H9 (cell line): ENCODE data around the gene VSX1. TPM values are rescaled to one million over a fixed set of nuclear protein-coding genes. Genes with fewer than 3 reads are reported as not detected.

Experiments used
- DNase-seq: peaks from one replicate; pipeline ENCODE4 v3.0.0-alpha.2; 2017
- H2AFZ ChIP-seq: one replicate; pipeline ENCODE4 v1.6.1; 2013; ENCODE audit warnings: mild to moderate bottlenecking, low read length, control low read depth, moderate library complexity
- H2AK5ac ChIP-seq: 2 replicates; pipeline ENCODE4 v1.6.1; 2013; ENCODE audit warnings: low read length, control low read depth, mixed read lengths; ENCODE audit not compliant: insufficient read length
- H2BK120ac ChIP-seq: one replicate; pipeline ENCODE4 v1.6.1; 2013; ENCODE audit warnings: low read depth, mild to moderate bottlenecking, low read length, control low read depth, inconsistent platforms; ENCODE audit not compliant: poor library complexity, severe bottlenecking
- H2BK12ac ChIP-seq: 2 replicates; pipeline ENCODE4 v1.6.1; 2013; ENCODE audit warnings: low read length, control low read depth, mixed read lengths, low read depth; ENCODE audit not compliant: insufficient read length
- H2BK15ac ChIP-seq: 2 replicates; pipeline ENCODE4 v1.6.1; 2013; ENCODE audit warnings: low read depth, low read length, control low read depth
- H2BK20ac ChIP-seq: one replicate; pipeline ENCODE4 v1.6.1; 2013; ENCODE audit warnings: low read depth, mild to moderate bottlenecking, low read length, control low read depth, inconsistent platforms; ENCODE audit not compliant: poor library complexity, severe bottlenecking
- H2BK5ac ChIP-seq: 2 replicates; pipeline ENCODE4 v1.6.1; 2013; ENCODE audit warnings: low read length, control low read depth, mixed read lengths; ENCODE audit not compliant: insufficient read length
- H3K14ac ChIP-seq: 2 replicates; pipeline ENCODE4 v1.6.1; 2013; ENCODE audit warnings: low read length, control low read depth; ENCODE audit not compliant: insufficient read depth
- H3K18ac ChIP-seq: 2 replicates; pipeline ENCODE4 v1.6.1; 2013; ENCODE audit warnings: low read depth, mild to moderate bottlenecking, mixed read lengths, low read length, control low read depth; ENCODE audit not compliant: insufficient read length
- H3K23ac ChIP-seq: 2 replicates; pipeline ENCODE4 v1.6.1; 2013; ENCODE audit warnings: low read length, control low read depth, mixed read lengths, low read depth; ENCODE audit not compliant: insufficient read length
- H3K23me2 ChIP-seq: 2 replicates; pipeline ENCODE4 v1.6.1; 2013; ENCODE audit warnings: low read depth, mild to moderate bottlenecking, mixed read lengths, low read length, control low read depth; ENCODE audit not compliant: insufficient read length, poor library complexity, severe bottlenecking
- H3K27ac ChIP-seq: 2 replicates; pipeline ENCODE4 v1.5.1; 2013; ENCODE audit warnings: low read length, control low read depth, mixed read lengths, low read depth; ENCODE audit not compliant: insufficient read length
- H3K27me3 ChIP-seq: 2 replicates; pipeline ENCODE4 v1.6.1; 2013; ENCODE audit warnings: low read length, control low read depth, inconsistent platforms; ENCODE audit not compliant: insufficient read depth
- H3K4ac ChIP-seq: 2 replicates; pipeline ENCODE4 v1.6.1; 2013; ENCODE audit warnings: low read depth, mild to moderate bottlenecking, control low read depth, inconsistent platforms, low read length, moderate library complexity
- H3K4me1 ChIP-seq: 2 replicates; pipeline ENCODE4 v1.6.1; 2013; ENCODE audit warnings: low read length, control low read depth, inconsistent platforms; ENCODE audit not compliant: insufficient read depth
- H3K4me2 ChIP-seq: 2 replicates; pipeline ENCODE4 v1.6.1; 2013; ENCODE audit warnings: low read length, control low read depth, mixed read lengths; ENCODE audit not compliant: insufficient read length, insufficient read depth
- H3K56ac ChIP-seq: 2 replicates; pipeline ENCODE4 v1.6.1; 2013; ENCODE audit warnings: low read depth, mild to moderate bottlenecking, mixed read lengths, low read length, control low read depth; ENCODE audit not compliant: insufficient read length
- H3K79me1 ChIP-seq: 2 replicates; pipeline ENCODE4 v1.6.1; 2013; ENCODE audit warnings: low read depth, mild to moderate bottlenecking, moderate library complexity, low read length, control low read depth, inconsistent platforms; ENCODE audit not compliant: insufficient read depth, poor library complexity, severe bottlenecking
- H3K79me2 ChIP-seq: 2 replicates; pipeline ENCODE4 v1.6.1; 2013; ENCODE audit warnings: low read length, control low read depth, inconsistent platforms; ENCODE audit not compliant: insufficient read depth
- H3K9ac ChIP-seq: 2 replicates; pipeline ENCODE4 v1.6.1; 2013; ENCODE audit warnings: low read length, control low read depth, mixed read lengths; ENCODE audit not compliant: insufficient read length; ENCODE audit errors: extremely low read depth
- H3K9me3 ChIP-seq: one replicate; pipeline ENCODE4 v1.6.1; 2013; ENCODE audit warnings: low read depth, low read length, inconsistent platforms; ENCODE audit not compliant: control insufficient read depth
- H3T11ph ChIP-seq: one replicate; pipeline ENCODE4 v1.6.1; 2013; ENCODE audit warnings: mild to moderate bottlenecking, low read length, control low read depth, inconsistent platforms
- H4K20me1 ChIP-seq: one replicate; pipeline ENCODE4 v1.6.1; 2013; ENCODE audit not compliant: control insufficient read depth, insufficient read length, insufficient read depth
- H4K5ac ChIP-seq: 2 replicates; pipeline ENCODE4 v1.6.1; 2013; ENCODE audit warnings: low read depth, mild to moderate bottlenecking, mixed read lengths, low read length, control low read depth; ENCODE audit not compliant: insufficient read length
- H4K8ac ChIP-seq: replicated peaks from 2 replicates; pipeline ENCODE4 v1.6.1; 2013; ENCODE audit warnings: low read length, control low read depth, mixed read lengths, low read depth; ENCODE audit not compliant: insufficient read length
- H4K91ac ChIP-seq: 2 replicates; pipeline ENCODE4 v1.6.1; 2013; ENCODE audit warnings: low read depth, mild to moderate bottlenecking, moderate library complexity, mixed read lengths, low read length, control low read depth; ENCODE audit not compliant: insufficient read length
- H3K27ac Mint-ChIP-seq, 3 experiments: 2 replicates in 2 of 3; 3 replicates in 1 of 3; pipeline ENCODE4 v1.8.0; 2020 to 2021; ENCODE audit warnings: mixed read lengths in 3 of 3, mild to moderate bottlenecking in 1 of 3, moderate library complexity in 1 of 3
- H3K27me3 Mint-ChIP-seq: 2 replicates; pipeline ENCODE4 v1.8.0; 2021; ENCODE audit warnings: low read depth, mild to moderate bottlenecking, moderate library complexity, mixed read lengths
- H3K36me3 Mint-ChIP-seq, 3 experiments: 2 replicates in 2 of 3; 3 replicates in 1 of 3; pipeline ENCODE4 v1.8.0; 2020 to 2021; ENCODE audit warnings: low read depth in 3 of 3, mixed read lengths in 3 of 3; ENCODE audit not compliant: insufficient read depth in 1 of 3
- H3K4me1 Mint-ChIP-seq, 2 experiments: 2 replicates each; pipeline ENCODE4 v1.8.0; 2020; ENCODE audit warnings: mixed read lengths in 2 of 2
- H3K4me3 Mint-ChIP-seq, 2 experiments: 2 replicates in 1 of 2; 3 replicates in 1 of 2; pipeline ENCODE4 v1.8.0; 2020 to 2021; ENCODE audit warnings: mild to moderate bottlenecking in 2 of 2, mixed read lengths in 2 of 2, moderate library complexity in 1 of 2
- H3K9me3 Mint-ChIP-seq, 2 experiments: 2 replicates in 1 of 2; 3 replicates in 1 of 2; pipeline ENCODE4 v1.8.0; 2020; ENCODE audit warnings: mild to moderate bottlenecking in 2 of 2, mixed read lengths in 2 of 2, moderate library complexity in 1 of 2
- WGBS: extraction: QIAGEN DNeasy Blood & Tissue Kit; methylation state at CpG from one replicate; pipeline ENCODE4 v1.1.7; 2013; ENCODE audit warnings: missing lambda C conversion rate, low lambda C conversion rate, mixed read lengths; ENCODE audit not compliant: insufficient read length; ENCODE audit errors: extremely low coverage; 5-methylcytosine and 5-hydroxymethylcytosine counted together
- total RNA-seq: library from RNA; stranded (reverse); gene quantifications from 2 replicates; pipeline ENCODE4 v1.2.1, GENCODE V29; 2021
- TF ChIP-seq, protein P1 (sequence below): fragments of 200-600 bp; sonication (generic); conservative IDR thresholded peaks from 3 replicates; pipeline ENCODE4 v1.8.0; 2021; ENCODE audit warnings: antibody characterized with exemption, mild to moderate bottlenecking

Gene VSX1
- total RNA-seq, 1 experiment from 2014 or later, result not detected

DNA sequence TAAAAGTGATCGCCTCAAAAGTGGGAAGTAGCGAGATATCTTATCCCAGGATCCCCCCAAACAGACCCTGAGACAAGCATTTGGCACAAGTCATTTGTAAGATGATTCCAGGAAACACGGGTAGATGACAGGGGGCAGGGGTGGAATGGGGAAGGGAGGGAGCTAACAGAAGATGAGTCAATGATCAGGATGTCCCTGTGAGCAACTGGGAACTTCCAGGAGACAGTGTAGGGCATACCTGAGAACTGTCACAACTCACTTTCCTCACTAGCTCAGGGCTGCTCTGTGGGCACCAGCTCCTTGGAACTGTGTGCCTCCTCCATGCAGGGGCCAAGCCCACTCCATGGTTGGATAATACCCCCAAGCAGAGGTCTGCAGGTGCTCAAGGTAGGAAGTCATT, 38.5 kb upstream of the VSX1 start:
- H3K27ac Mint-ChIP-seq, result no peak overlapping the region
- WGBS, result no CpG with 5 or more reads among the region's 3 CpGs
- H3K4ac ChIP-seq, result no peak overlapping the region

More for the DNA sequence above, 38.5 kb upstream of the VSX1 start:
- H3K4me2 ChIP-seq, result no peak overlapping the region
- H3K4me1 Mint-ChIP-seq, result peaks cover 0 to 2% of the 10 kb centered on the region in 2 experiments; a peak in 3 of 4 replicates
- no peak overlapping the region for H3K18ac ChIP-seq
- no peaks in the 10 kb centered on the region for H3K9me3 ChIP-seq
- no peaks in the 10 kb centered on the region for H3K79me1 ChIP-seq
- no peak overlapping the region for H3K56ac ChIP-seq
- no peak overlapping the region for H4K91ac ChIP-seq
- no peak overlapping the region for H3T11ph ChIP-seq
- H3K79me2 ChIP-seq, result no peaks in the 10 kb centered on the region
- H3K27ac ChIP-seq, result no peak overlapping the region
- no peak overlapping the region for H3K9ac ChIP-seq
- no peak overlapping the region for H3K14ac ChIP-seq
- H3K9me3 Mint-ChIP-seq, result no peaks in the 10 kb centered on the region
- no peak overlapping the region for H2BK20ac ChIP-seq
- H2BK15ac ChIP-seq, result no peak overlapping the region
- no peaks in the 10 kb centered on the region for H3K36me3 Mint-ChIP-seq
- H3K4me1 ChIP-seq, result no peaks in the 10 kb centered on the region
- DNase-seq, result no peak
- no peak overlapping the region for H2BK5ac ChIP-seq
- H2BK120ac ChIP-seq, result no peak overlapping the region
- peaks cover 9% of the 10 kb centered on the region for H3K27me3 Mint-ChIP-seq
- TF ChIP-seq, protein P1, sequence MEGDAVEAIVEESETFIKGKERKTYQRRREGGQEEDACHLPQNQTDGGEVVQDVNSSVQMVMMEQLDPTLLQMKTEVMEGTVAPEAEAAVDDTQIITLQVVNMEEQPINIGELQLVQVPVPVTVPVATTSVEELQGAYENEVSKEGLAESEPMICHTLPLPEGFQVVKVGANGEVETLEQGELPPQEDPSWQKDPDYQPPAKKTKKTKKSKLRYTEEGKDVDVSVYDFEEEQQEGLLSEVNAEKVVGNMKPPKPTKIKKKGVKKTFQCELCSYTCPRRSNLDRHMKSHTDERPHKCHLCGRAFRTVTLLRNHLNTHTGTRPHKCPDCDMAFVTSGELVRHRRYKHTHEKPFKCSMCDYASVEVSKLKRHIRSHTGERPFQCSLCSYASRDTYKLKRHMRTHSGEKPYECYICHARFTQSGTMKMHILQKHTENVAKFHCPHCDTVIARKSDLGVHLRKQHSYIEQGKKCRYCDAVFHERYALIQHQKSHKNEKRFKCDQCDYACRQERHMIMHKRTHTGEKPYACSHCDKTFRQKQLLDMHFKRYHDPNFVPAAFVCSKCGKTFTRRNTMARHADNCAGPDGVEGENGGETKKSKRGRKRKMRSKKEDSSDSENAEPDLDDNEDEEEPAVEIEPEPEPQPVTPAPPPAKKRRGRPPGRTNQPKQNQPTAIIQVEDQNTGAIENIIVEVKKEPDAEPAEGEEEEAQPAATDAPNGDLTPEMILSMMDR, result no peak
- no peak overlapping the region for H2AFZ ChIP-seq
- H4K5ac ChIP-seq, result no peak overlapping the region
- no peak overlapping the region for H3K4me3 Mint-ChIP-seq
- H4K20me1 ChIP-seq, result no peaks in the 10 kb centered on the region
- no peaks in the 10 kb centered on the region for H3K23me2 ChIP-seq
- no peak overlapping the region for H2AK5ac ChIP-seq
- H4K8ac ChIP-seq, result no peak overlapping the region
- H3K27me3 ChIP-seq, result no peaks in the 10 kb centered on the region
- H2BK12ac ChIP-seq, result no peak overlapping the region
- H3K23ac ChIP-seq, result no peak overlapping the region
